H1 (cell line): ENCODE data around the gene PECR. TPM values are rescaled to one million over a fixed set of nuclear protein-coding genes. Genes with fewer than 3 reads are reported as not detected.

Experiments
- CTCF ChIA-PET: fragments of 300-600 bp; sonication (Branson Sonifier 250); formaldehyde crosslinking; loops from one replicate; lab custom pipeline; 2021; ENCODE audit not compliant: partially characterized antibody; lab: Charles Lee
- POLR2A ChIA-PET: fragments of 300-600 bp; sonication (Branson Sonifier 250); formaldehyde crosslinking; loops from one replicate; lab custom pipeline; 2021; ENCODE audit warnings: inconsistent platforms; ENCODE audit not compliant: partially characterized antibody; lab: Charles Lee
- DNase-seq, 2 experiments: peaks; one replicate each; pipeline versions ENCODE4 v3.0.0 to v3.0.0-alpha.2; 2010 to 2022; ENCODE audit warnings: low spot score in 2 of 2, low read depth in 1 of 2, mixed read lengths in 1 of 2
- FAIRE-seq: peaks from 2 replicates; lab custom pipeline; 2011; peaks lifted over from hg19 to GRCh38; lab: Jason Lieb, UNC
- H2AFZ ChIP-seq: 2 replicates; pipeline ENCODE4 v1.8.1; 2012; ENCODE audit warnings: low read length, inconsistent platforms
- H2AK5ac ChIP-seq: 2 replicates; pipeline ENCODE4 v1.6.1; 2013; ENCODE audit warnings: low read depth, low read length
- H2BK120ac ChIP-seq: replicated peaks from 2 replicates; pipeline ENCODE3; 2013; ENCODE audit warnings: low read depth, low read length, inconsistent platforms
- H2BK12ac ChIP-seq: 2 replicates; pipeline ENCODE4 v1.6.1; 2013; ENCODE audit warnings: low read depth, low read length
- H2BK15ac ChIP-seq: 2 replicates; pipeline ENCODE4 v1.6.1; 2013; ENCODE audit warnings: low read length
- H2BK20ac ChIP-seq: 2 replicates; pipeline ENCODE4 v1.6.1; 2013; ENCODE audit warnings: low read length
- H2BK5ac ChIP-seq: 2 replicates; pipeline ENCODE4 v1.6.1; 2013; ENCODE audit warnings: low read depth, low read length
- H3K14ac ChIP-seq: 2 replicates; pipeline ENCODE4 v1.6.1; 2013; ENCODE audit warnings: inconsistent platforms; ENCODE audit not compliant: insufficient read length
- H3K18ac ChIP-seq: 2 replicates; pipeline ENCODE4 v1.6.1; 2013; ENCODE audit warnings: low read length; ENCODE audit errors: extremely low read depth
- H3K23ac ChIP-seq: 2 replicates; pipeline ENCODE4 v1.6.1; 2013; ENCODE audit warnings: inconsistent platforms; ENCODE audit not compliant: insufficient read length
- H3K23me2 ChIP-seq: 2 replicates; pipeline ENCODE4 v1.6.1; 2013; ENCODE audit warnings: low read depth, low read length
- H3K27ac ChIP-seq: 2 replicates; pipeline ENCODE4 v1.6.1; 2011; ENCODE audit warnings: low read depth, low read length, inconsistent platforms
- H3K27me3 ChIP-seq, 4 experiments: replicated peaks in 1 of 4; 1 replicate in 1 of 4; 2 replicates in 3 of 4; pipeline versions ENCODE4 v1.6.1 to v1.8.1; 2011 to 2013; ENCODE audit warnings: low read length in 3 of 4, mild to moderate bottlenecking in 3 of 4, inconsistent platforms in 2 of 4, mixed read lengths in 2 of 4, moderate library complexity in 1 of 4; ENCODE audit not compliant: control insufficient read depth in 3 of 4, insufficient read depth in 3 of 4; ENCODE audit errors: extremely low read depth in 1 of 4
- H3K36me3 ChIP-seq, 4 experiments: 2 replicates each; pipeline versions ENCODE4 v1.6.1 to v1.8.1; 2011 to 2013; ENCODE audit warnings: mild to moderate bottlenecking in 4 of 4, low read length in 3 of 4, moderate library complexity in 2 of 4, control low read depth in 1 of 4, inconsistent platforms in 1 of 4; ENCODE audit not compliant: insufficient read depth in 4 of 4, control insufficient read depth in 2 of 4
- H3K4ac ChIP-seq: replicated peaks from 2 replicates; pipeline ENCODE3; 2013; ENCODE audit warnings: low read length, low read depth, mixed read lengths, inconsistent platforms; ENCODE audit not compliant: insufficient read length
- H3K4me1 ChIP-seq, 4 experiments: replicated peaks in 1 of 4; 1 replicate in 1 of 4; 2 replicates in 3 of 4; pipeline versions ENCODE4 v1.6.1 to v1.8.1; 2011 to 2013; ENCODE audit warnings: low read length in 3 of 4, inconsistent platforms in 2 of 4, mixed read lengths in 1 of 4; ENCODE audit not compliant: insufficient read depth in 4 of 4, control insufficient read depth in 3 of 4
- H3K4me2 ChIP-seq, 2 experiments: 2 replicates each; pipeline versions ENCODE4 v1.6.1 to v1.8.1; 2011 to 2013; ENCODE audit warnings: low read depth in 2 of 2, low read length in 2 of 2, control low read depth in 1 of 2, inconsistent platforms in 1 of 2, mild to moderate bottlenecking in 1 of 2; ENCODE audit not compliant: insufficient read depth in 1 of 2
- H3K4me3 ChIP-seq, 4 experiments: fragments of 200-600, 300-600 bp in 1 of 4; sonication (generic), shearing (Covaris generic), sonication (Bioruptor Twin) in 1 of 4; 2 replicates each; pipeline versions ENCODE4 v1.5.1 to v1.8.1; 2011 to 2016; ENCODE audit warnings: low read length in 4 of 4, low read depth in 3 of 4, control low read depth in 2 of 4, inconsistent platforms in 2 of 4, mild to moderate bottlenecking in 2 of 4, mixed read lengths in 1 of 4, moderate library complexity in 1 of 4; ENCODE audit not compliant: insufficient read depth in 2 of 4; ENCODE audit errors: extremely low read depth in 1 of 4
- H3K56ac ChIP-seq: replicated peaks from 2 replicates; pipeline ENCODE3; 2013; ENCODE audit warnings: low read depth, mild to moderate bottlenecking, mixed read lengths, low read length, inconsistent platforms; ENCODE audit not compliant: insufficient read length
- H3K79me1 ChIP-seq: 2 replicates; pipeline ENCODE4 v1.6.1; 2013; ENCODE audit warnings: low read depth, low read length, control low read depth
- H3K79me2 ChIP-seq, 2 experiments: 2 replicates each; pipeline versions ENCODE4 v1.6.1 to v1.8.1; 2012 to 2013; ENCODE audit warnings: low read length in 2 of 2, mild to moderate bottlenecking in 2 of 2, inconsistent platforms in 1 of 2; ENCODE audit not compliant: insufficient read depth in 2 of 2, control insufficient read depth in 1 of 2
- H3K9ac ChIP-seq, 4 experiments: replicated peaks in 1 of 4; 1 replicate in 1 of 4; 2 replicates in 3 of 4; pipeline versions ENCODE4 v1.6.1 to v1.8.1; 2011 to 2013; ENCODE audit warnings: low read depth in 3 of 4, low read length in 3 of 4, control low read depth in 2 of 4, mild to moderate bottlenecking in 2 of 4, moderate library complexity in 2 of 4, inconsistent platforms in 1 of 4; ENCODE audit errors: extremely low read depth in 1 of 4
- H3K9me3 ChIP-seq, 2 experiments: 2 replicates each; pipeline versions ENCODE4 v1.6.1 to v1.8.1; 2012 to 2013; ENCODE audit warnings: mild to moderate bottlenecking in 2 of 2, moderate library complexity in 2 of 2, control low read depth in 1 of 2, inconsistent platforms in 1 of 2, low read depth in 1 of 2, low read length in 1 of 2, mixed read lengths in 1 of 2; ENCODE audit not compliant: insufficient read depth in 2 of 2
- H4K20me1 ChIP-seq, 2 experiments: replicated peaks in 1 of 2; 2 replicates each; pipeline versions ENCODE3 to v1.8.1; 2011 to 2013; ENCODE audit warnings: inconsistent platforms in 2 of 2, low read length in 2 of 2, mild to moderate bottlenecking in 1 of 2; ENCODE audit not compliant: insufficient read depth in 2 of 2, control insufficient read depth in 1 of 2
- H4K5ac ChIP-seq: 2 replicates; pipeline ENCODE4 v1.6.1; 2013; ENCODE audit warnings: low read length, low read depth, mixed read lengths, inconsistent platforms; ENCODE audit not compliant: insufficient read length
- H4K8ac ChIP-seq: 2 replicates; pipeline ENCODE4 v1.8.0; 2013; ENCODE audit warnings: mild to moderate bottlenecking, moderate library complexity, low read length, inconsistent platforms; ENCODE audit not compliant: insufficient read depth; ENCODE audit errors: extremely low read depth
- H4K91ac ChIP-seq: replicated peaks from 2 replicates; pipeline ENCODE3; 2013; ENCODE audit warnings: low read length, mixed read lengths, inconsistent platforms; ENCODE audit not compliant: insufficient read length
- FOSL1 ChIP-seq: IDR thresholded peaks from 2 replicates; pipeline ENCODE4 v1.6.1; 2011; ENCODE audit warnings: mild to moderate bottlenecking, low read depth, low read length, moderate library complexity; ENCODE audit not compliant: insufficient read depth
- HDAC2 ChIP-seq, 2 experiments: fragments of 300-600 bp in 1 of 2; sonication (generic) in 1 of 2; IDR thresholded peaks; 2 replicates each; pipeline ENCODE4 v1.6.1; 2011 to 2012; ENCODE audit warnings: low read depth in 2 of 2, low read length in 2 of 2, mild to moderate bottlenecking in 2 of 2, moderate library complexity in 2 of 2, borderline replicate concordance in 1 of 2, inconsistent platforms in 1 of 2
- KDM1A ChIP-seq: fragments of 200-600, 300-600 bp; sonication (generic); IDR thresholded peaks from 2 replicates; pipeline ENCODE4 v1.7.1; 2016; ENCODE audit warnings: mild to moderate bottlenecking, low read length, borderline replicate concordance
- WGBS, 2 experiments: shearing (Covaris generic) in 1 of 2; methylation state at CpG; one replicate each; pipeline versions ENCODE4 v1.1.6 to v1.1.7; 2013 to 2015; ENCODE audit warnings: low lambda C conversion rate in 2 of 2, mixed read lengths in 2 of 2, inconsistent platforms in 1 of 2, low coverage in 1 of 2, missing lambda C conversion rate in 1 of 2; ENCODE audit not compliant: insufficient replicate concordance in 2 of 2, insufficient coverage in 1 of 2, insufficient read length in 1 of 2; ENCODE audit errors: extremely low coverage in 1 of 2, missing lambda C conversion rate in 1 of 2; 5-methylcytosine and 5-hydroxymethylcytosine counted together
- polyA plus RNA-seq, 7 experiments: library from polyadenylated mRNA; depleted of rRNA in 3 of 7; stranded (reverse) in 5 of 7; unstranded in 2 of 7; fragments of >200 nt in 5 of 7; fragments of 200-250 nt in 2 of 7; gene quantifications; 1 replicate in 5 of 7; 2 replicates in 1 of 7; 4 replicates in 1 of 7; pipeline versions ENCODE4 v1.2.1 to v1.2.3, GENCODE V29; 2011 to 2013; ENCODE audit warnings: missing spikeins in 2 of 7, mixed read lengths in 2 of 7
- total RNA-seq: library from RNA; stranded (reverse); fragmentation: NEBNext Ultra II Directional; extraction: Animal tissue kit (Norgen Biotek cat#: 25700); gene quantifications from 2 replicates; pipeline ENCODE4 v1.2.1, GENCODE V29; 2021

Gene PECR
- total and polyA plus RNA-seq, 2 of the 8 experiments (the other 6 are each of a cell fraction or from before 2014, with no cell fraction given): 15.9 to 19.2 TPM

DNA sequence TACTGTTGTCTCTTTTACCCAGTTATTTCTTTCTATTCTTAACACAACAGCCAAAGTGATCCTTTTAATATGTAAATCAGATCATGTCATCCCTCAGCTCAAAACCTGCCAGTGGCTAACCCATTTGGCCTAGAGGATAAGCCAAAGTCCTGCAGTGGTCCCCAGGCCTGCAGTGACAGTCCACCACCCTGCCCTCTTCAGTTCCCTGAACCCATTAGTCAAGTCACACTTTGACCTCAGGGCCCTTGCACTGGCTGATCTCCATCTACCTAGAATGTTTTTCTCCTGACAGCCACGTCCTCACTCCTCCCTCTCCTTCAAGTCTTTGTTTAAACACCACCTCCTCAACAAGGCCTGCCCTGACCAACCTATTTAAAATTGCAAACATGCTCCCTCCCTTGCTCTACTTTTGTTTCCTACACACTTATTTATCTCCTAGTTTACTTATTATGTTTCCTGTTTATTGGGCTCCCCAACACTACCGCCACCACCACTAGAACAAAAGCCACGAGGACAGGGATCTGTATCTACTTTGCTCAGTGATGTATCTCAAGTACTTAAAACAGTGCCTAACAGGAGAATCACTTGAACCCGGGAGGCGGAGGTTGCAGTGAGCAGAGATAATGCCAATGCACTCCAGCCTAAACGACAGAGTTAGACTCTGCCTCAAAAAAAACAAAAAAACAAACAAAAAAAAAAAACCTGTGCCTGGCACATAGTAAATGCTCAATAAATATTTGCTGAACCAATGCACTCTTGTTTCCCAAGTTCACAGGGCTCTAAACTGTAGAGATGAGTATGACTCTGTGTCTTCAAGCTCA, 77.5 kb downstream of the PECR start:
- FAIRE-seq (no peak), DNase-seq (no peak)
- ChIA-PET POLR2A (interaction anchor here (1.3 kb wide), 1 partner anchor 9 kb away, joined by 5 read pairs; the partner anchor contains the start of gene MREG), CTCF (interaction anchor here (1.2 kb wide), 1 partner anchor 54 kb away, joined by 6 read pairs; no protein-coding TSS in a partner anchor)
- H3K36me3 ChIP-seq: no peaks in the 10 kb centered on the region
- H3K56ac ChIP-seq: no peak overlapping the region
- H3K4ac ChIP-seq: no peak overlapping the region
- H3K27me3 ChIP-seq: no peaks in the 10 kb centered on the region
- H3K27ac ChIP-seq: no peak overlapping the region
- no peak overlapping the region for H4K91ac ChIP-seq
- no peak overlapping the region for H3K18ac ChIP-seq
- H3K79me1 ChIP-seq: peaks cover 10% of the 10 kb centered on the region
- 80% methylated on average over 6 of the region's 6 CpGs; no CpG with 5 or more reads in 1 of the 2 experiments for WGBS, 2 experiments
- TF ChIP-seq FOSL1 (no peak), HDAC2 (IDR thresholded peaks at IDR 0.05; ENCODE audit: borderline replicate concordance in 1 of 2, low read depth in 2 of 2, low read length in 2 of 2) (peak in 1 of 2 experiments; percentile 54; a peak in 1 of 4 replicates), KDM1A (peak; percentile 70; the same call in 1 of the 2 replicates)
- H3K9ac ChIP-seq: no peak overlapping the region; a peak in 1 of 7 replicates
- no peaks in the 10 kb centered on the region for H3K23me2 ChIP-seq
- H4K20me1 ChIP-seq: peaks cover 0 to 5% of the 10 kb centered on the region in 2 experiments
- H2BK12ac ChIP-seq: no peak overlapping the region
- no peak overlapping the region for H2AK5ac ChIP-seq
- H3K4me3 ChIP-seq: no peak overlapping the region
- peaks cover 7 to 29% (median 14%) of the 10 kb centered on the region in 4 experiments for H3K4me1 ChIP-seq
- H3K79me2 ChIP-seq: peaks cover 0 to 76% of the 10 kb centered on the region in 2 experiments; a peak in 2 of 4 replicates
- no peak overlapping the region for H2AFZ ChIP-seq
- no peaks in the 10 kb centered on the region for H3K9me3 ChIP-seq
- H2BK15ac ChIP-seq: 0 out of 2 replicates have a peak overlapping the region, but pooled peaks have one; percentile 49
- no peak overlapping the region for H3K14ac ChIP-seq
- H3K23ac ChIP-seq: no peak overlapping the region
- H2BK5ac ChIP-seq: no peak overlapping the region; the same call in 1 of the 2 replicates
- no peak overlapping the region for H3K4me2 ChIP-seq
- no peak overlapping the region for H2BK120ac ChIP-seq
- H4K5ac ChIP-seq: no peak overlapping the region
- no peak overlapping the region for H2BK20ac ChIP-seq
- H4K8ac ChIP-seq: no peak overlapping the region
